HepG2 (cell line): ENCODE data around the gene HSPA1A. TPM values are rescaled to one million over a fixed set of nuclear protein-coding genes. Genes with fewer than 3 reads are reported as not detected.
A peak's percentile ranks its signal among the peaks of the same experiment; 100 is the strongest.

ENCODE experiments used
- CEBPG ChIP-seq: IDR thresholded peaks from 2 replicates; pipeline ENCODE4 v1.6.1; 2016
- CERS6 ChIP-seq: sonication (generic); formaldehyde crosslinking; IDR thresholded peaks from 2 replicates; pipeline ENCODE4 v1.5.0; 2020; ENCODE audit warnings: missing genetic modification reagents
- FOSL2 ChIP-seq: sonication (generic); formaldehyde crosslinking; IDR thresholded peaks from 2 replicates; pipeline ENCODE4 v1.4.0; 2020; ENCODE audit warnings: missing genetic modification reagents
- IKZF1 ChIP-seq: fragments of 450-650 bp; IDR thresholded peaks from 2 replicates; pipeline ENCODE4 v1.7.1; 2016
- JUN ChIP-seq: sonication (generic); formaldehyde crosslinking; IDR thresholded peaks from 2 replicates; pipeline ENCODE4 v1.4.0; 2020; ENCODE audit warnings: mild to moderate bottlenecking, missing genetic modification reagents
- KDM3A ChIP-seq: IDR thresholded peaks from 2 replicates; pipeline ENCODE4 v1.6.1; 2018; ENCODE audit warnings: low read depth, missing compliant biosample characterization
- NCOR1 ChIP-seq: fragments of 200-600 bp; sonication (generic); IDR thresholded peaks from 2 replicates; pipeline ENCODE4 v1.7.0; 2017; ENCODE audit warnings: antibody characterized with exemption, low read length, borderline replicate concordance
- NFATC3 ChIP-seq: sonication (generic); formaldehyde crosslinking; IDR thresholded peaks from 2 replicates; pipeline ENCODE4 v1.5.1; 2020; ENCODE audit warnings: mild to moderate bottlenecking, missing genetic modification reagents
- NFE2 ChIP-seq: sonication (generic); formaldehyde crosslinking; IDR thresholded peaks from 2 replicates; pipeline ENCODE4 v1.4.0; 2020; ENCODE audit warnings: missing genetic modification reagents
- PAWR ChIP-seq: sonication (generic); formaldehyde crosslinking; IDR thresholded peaks from 2 replicates; pipeline ENCODE4 v1.4.0; 2020; ENCODE audit warnings: missing genetic modification reagents, mild to moderate bottlenecking, borderline replicate concordance
- PCBP1 ChIP-seq: fragments of 200-400 bp; formaldehyde crosslinking; IDR thresholded peaks from 2 replicates; pipeline ENCODE4 v1.6.1; 2017; ENCODE audit warnings: mild to moderate bottlenecking, low read depth, low read length, borderline replicate concordance
- PCBP2 ChIP-seq: fragments of 200-400 bp; formaldehyde crosslinking; optimal IDR thresholded peaks from 2 replicates; pipeline ENCODE3; 2018; ENCODE audit warnings: low read length, low read depth; ENCODE audit not compliant: poor library complexity, severe bottlenecking
- PHF21A ChIP-seq: sonication (generic); formaldehyde crosslinking; IDR thresholded peaks from 2 replicates; pipeline ENCODE4 v1.5.0; 2020; ENCODE audit warnings: mild to moderate bottlenecking, missing genetic modification reagents
- PHF8 ChIP-seq: sonication (generic); formaldehyde crosslinking; IDR thresholded peaks from 2 replicates; pipeline ENCODE4 v1.5.0; 2020; ENCODE audit warnings: missing genetic modification reagents
- PRPF4 ChIP-seq: fragments of 200-400 bp; formaldehyde crosslinking; IDR thresholded peaks from 2 replicates; pipeline ENCODE4 v1.6.1; 2016; ENCODE audit warnings: low read length, low read depth; ENCODE audit not compliant: poor library complexity, severe bottlenecking
- SNAPC2 ChIP-seq: sonication (generic); formaldehyde crosslinking; IDR thresholded peaks from 2 replicates; pipeline ENCODE4 v1.8.1; 2022; ENCODE audit warnings: mild to moderate bottlenecking, missing genetic modification reagents
- TBP ChIP-seq: sonication (generic); formaldehyde crosslinking; IDR thresholded peaks from 2 replicates; pipeline ENCODE4 v1.5.0; 2020; ENCODE audit warnings: missing genetic modification reagents
- THYN1 ChIP-seq: sonication (generic); formaldehyde crosslinking; IDR thresholded peaks from 2 replicates; pipeline ENCODE4 v1.8.1; 2023; ENCODE audit warnings: low read depth, mild to moderate bottlenecking, moderate library complexity, missing genetic modification reagents, borderline replicate concordance
- ZNF329 ChIP-seq: sonication (generic); formaldehyde crosslinking; IDR thresholded peaks from 2 replicates; pipeline ENCODE4 v1.9.0; 2021; ENCODE audit warnings: low read depth, mild to moderate bottlenecking, missing genetic modification reagents
- ZNF557 ChIP-seq: sonication (generic); formaldehyde crosslinking; IDR thresholded peaks from 2 replicates; pipeline ENCODE4 v1.4.0; 2020; ENCODE audit warnings: missing genetic modification reagents
- ZNF567 ChIP-seq: sonication (generic); formaldehyde crosslinking; IDR thresholded peaks from 2 replicates; pipeline ENCODE4 v1.8.1; 2023; ENCODE audit warnings: mild to moderate bottlenecking, missing genetic modification reagents, borderline replicate concordance
- ZNF597 ChIP-seq: sonication (generic); formaldehyde crosslinking; IDR thresholded peaks from 2 replicates; pipeline ENCODE4 v1.5.0; 2020; ENCODE audit warnings: missing genetic modification reagents
- ZNF607 ChIP-seq: sonication (generic); formaldehyde crosslinking; IDR thresholded peaks from 2 replicates; pipeline ENCODE4 v1.5.1; 2020; ENCODE audit warnings: missing genetic modification reagents, mild to moderate bottlenecking, borderline replicate concordance
- ZNF720 ChIP-seq: sonication (generic); formaldehyde crosslinking; IDR thresholded peaks from 2 replicates; pipeline ENCODE4 v1.4.0; 2020; ENCODE audit warnings: missing genetic modification reagents
- polyA plus RNA-seq, 8 experiments: library from polyadenylated mRNA; depleted of rRNA in 3 of 8; stranded (reverse) in 7 of 8; unstranded in 1 of 8; fragments of >200 nt; fragmentation: Illumina TruSeq in 4 of 8; extraction: Trizol in 4 of 8; gene quantifications; 2 replicates each; pipeline versions ENCODE4 v1.2.1 to v1.2.3, GENCODE V29; 2011 to 2016; ENCODE audit warnings: low read depth in 4 of 8, missing spikeins in 1 of 8, mixed read lengths in 1 of 8; ENCODE audit not compliant: insufficient read depth in 1 of 8
- total RNA-seq, 5 experiments: library from RNA; depleted of rRNA; stranded (reverse); fragments of >200 nt; fragmentation: Illumina TruSeq; extraction: Trizol; gene quantifications; 2 replicates each; pipeline ENCODE4 v1.2.3, GENCODE V29; 2016; ENCODE audit warnings: low read depth in 1 of 5
- TF ChIP-seq, protein P1 (sequence below): sonication (generic); formaldehyde crosslinking; conservative IDR thresholded peaks from 2 replicates; pipeline ENCODE4 v1.8.0; 2022; ENCODE audit warnings: mild to moderate bottlenecking, moderate library complexity, missing genetic modification reagents
- TF ChIP-seq, protein P2 (sequence below): sonication (generic); formaldehyde crosslinking; IDR thresholded peaks from 2 replicates; pipeline ENCODE4 v1.4.0; 2020; ENCODE audit warnings: missing genetic modification reagents

The HSPA1A gene
- total and polyA plus RNA-seq, 2 of the 13 experiments (the other 11 are each of a cell fraction or from before 2014, with no cell fraction given) = 44.5 to 85.0 TPM

- TF ChIP-seq, protein P1, sequence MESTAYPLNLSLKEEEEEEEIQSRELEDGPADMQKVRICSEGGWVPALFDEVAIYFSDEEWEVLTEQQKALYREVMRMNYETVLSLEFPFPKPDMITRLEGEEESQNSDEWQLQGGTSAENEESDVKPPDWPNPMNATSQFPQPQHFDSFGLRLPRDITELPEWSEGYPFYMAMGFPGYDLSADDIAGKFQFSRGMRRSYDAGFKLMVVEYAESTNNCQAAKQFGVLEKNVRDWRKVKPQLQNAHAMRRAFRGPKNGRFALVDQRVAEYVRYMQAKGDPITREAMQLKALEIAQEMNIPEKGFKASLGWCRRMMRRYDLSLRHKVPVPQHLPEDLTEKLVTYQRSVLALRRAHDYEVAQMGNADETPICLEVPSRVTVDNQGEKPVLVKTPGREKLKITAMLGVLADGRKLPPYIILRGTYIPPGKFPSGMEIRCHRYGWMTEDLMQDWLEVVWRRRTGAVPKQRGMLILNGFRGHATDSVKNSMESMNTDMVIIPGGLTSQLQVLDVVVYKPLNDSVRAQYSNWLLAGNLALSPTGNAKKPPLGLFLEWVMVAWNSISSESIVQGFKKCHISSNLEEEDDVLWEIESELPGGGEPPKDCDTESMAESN (CRISPR knock-in tag) = no peak
- peak; percentile 30; the same call in 1 of the 2 replicates for TF ChIP-seq FOSL2 (CRISPR knock-in tag)
- no peak for TF ChIP-seq TBP (CRISPR knock-in tag)
- no peak for TF ChIP-seq PCBP1
- no peak for TF ChIP-seq PCBP2
- TF ChIP-seq ZNF557 (CRISPR knock-in tag) = no peak
- TF ChIP-seq KDM3A (CRISPR knock-in tag) = no peak
- no peak for TF ChIP-seq ZNF329 (CRISPR knock-in tag)
- TF ChIP-seq PAWR (CRISPR knock-in tag) = no peak
- TF ChIP-seq NFATC3 (CRISPR knock-in tag) = no peak
- peak; percentile 59; the same call in 1 of the 2 replicates for TF ChIP-seq NCOR1
- peak; percentile 79 for TF ChIP-seq NFE2 (CRISPR knock-in tag)
- TF ChIP-seq ZNF597 (CRISPR knock-in tag) = no peak
- no peak; the same call in 1 of the 2 replicates for TF ChIP-seq PHF21A (CRISPR knock-in tag)
- TF ChIP-seq ZNF607 (CRISPR knock-in tag) = no peak
- TF ChIP-seq CERS6 (CRISPR knock-in tag) = no peak
- peak; percentile 16; the same call in 1 of the 2 replicates for TF ChIP-seq PHF8 (CRISPR knock-in tag)
- no peak for TF ChIP-seq IKZF1
- TF ChIP-seq PRPF4 = no peak
- TF ChIP-seq THYN1 = no peak
- TF ChIP-seq ZNF720 (CRISPR knock-in tag) = no peak
- TF ChIP-seq SNAPC2 (CRISPR knock-in tag) = no peak
- peak; percentile 54 for TF ChIP-seq CEBPG
- peak; percentile 43; the same call in 1 of the 2 replicates for TF ChIP-seq JUN (CRISPR knock-in tag)
- no peak for TF ChIP-seq ZNF567
- TF ChIP-seq, protein P2, sequence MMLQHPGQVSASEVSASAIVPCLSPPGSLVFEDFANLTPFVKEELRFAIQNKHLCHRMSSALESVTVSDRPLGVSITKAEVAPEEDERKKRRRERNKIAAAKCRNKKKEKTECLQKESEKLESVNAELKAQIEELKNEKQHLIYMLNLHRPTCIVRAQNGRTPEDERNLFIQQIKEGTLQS (CRISPR knock-in tag) = no peak
These were observed 6.9 kb downstream of the HSPA1A start (continued) for GRCh38 chr6:31822036-31822821.
